ENCODE results near the gene RS1. TPM values are rescaled to one million over a fixed set of nuclear protein-coding genes. Genes with fewer than 3 reads are reported as not detected.

Gene RS1
- total and polyA plus RNA-seq, 2 of the 13 experiments (the other 11 are each of a cell fraction or from before 2014, with no cell fraction given): not detected

- 0 out of 2 replicates have a peak, but pooled peaks have one; percentile 7 for TF ChIP-seq ARID5B (CRISPR knock-in tag; IDR thresholded peaks at IDR 0.05)
- peak; percentile 57; the same call in 1 of the 2 replicates for TF ChIP-seq ETV5 (CRISPR knock-in tag; IDR thresholded peaks at IDR 0.05; ENCODE audit: borderline replicate concordance)
- no peak for TF ChIP-seq RARG (CRISPR knock-in tag; IDR thresholded peaks at IDR 0.05; ENCODE audit: low read depth)
- no peak for TF ChIP-seq ZNF281 (CRISPR knock-in tag; IDR thresholded peaks at IDR 0.05; ENCODE audit: borderline replicate concordance)
- TF ChIP-seq NFRKB (IDR thresholded peaks at IDR 0.05): no peak
- no peak for TF ChIP-seq ZNF143 (CRISPR knock-in tag; IDR thresholded peaks at IDR 0.05)
- TF ChIP-seq ZNF749 (CRISPR knock-in tag; IDR thresholded peaks at IDR 0.05; ENCODE audit: borderline replicate concordance): no peak
- no peak for TF ChIP-seq ZNF335 (CRISPR knock-in tag; IDR thresholded peaks at IDR 0.05)
- no peak for TF ChIP-seq ZIK1 (CRISPR knock-in tag; IDR thresholded peaks at IDR 0.05; ENCODE audit: borderline replicate concordance, low read depth)
- TF ChIP-seq KDM5A (IDR thresholded peaks at IDR 0.05; ENCODE audit: borderline replicate concordance, low read length): no peak
- TF ChIP-seq ZNF24 (IDR thresholded peaks at IDR 0.05): peak; percentile 98
- no peak for TF ChIP-seq ZNF280B (CRISPR knock-in tag; IDR thresholded peaks at IDR 0.05; ENCODE audit: borderline replicate concordance)
- no peak for TF ChIP-seq PPARG (CRISPR knock-in tag; conservative IDR thresholded peaks at IDR 0.05)
- no peak for TF ChIP-seq ZNF292 (CRISPR knock-in tag; IDR thresholded peaks at IDR 0.05; ENCODE audit: borderline replicate concordance, low read depth)
- peak; percentile 34 for TF ChIP-seq ZFX (CRISPR knock-in tag; IDR thresholded peaks at IDR 0.05; ENCODE audit: low read depth)
- TF ChIP-seq ZNF800 (CRISPR knock-in tag; IDR thresholded peaks at IDR 0.05): no peak
- TF ChIP-seq SALL1 (CRISPR knock-in tag; IDR thresholded peaks at IDR 0.05): no peak
- peak; percentile 50; the same call in 1 of the 2 replicates for TF ChIP-seq ZFY (CRISPR knock-in tag; IDR thresholded peaks at IDR 0.05)
- no peak for TF ChIP-seq ZNF251 (CRISPR knock-in tag; IDR thresholded peaks at IDR 0.05)
These were observed 3.2 kb upstream of the RS1 start (continued) for GRCh38 chrX:18674788-18675735.
